Colonic mucosa (tissue), 4 donors: ENCODE data around the gene RIPOR2. TPM values are rescaled to one million over a fixed set of nuclear protein-coding genes. Genes with fewer than 3 reads are reported as not detected.

Experiments used
- DNase-seq: peaks from one replicate; pipeline ENCODE4 v3.0.0-alpha.2; 2020
- H3K27ac ChIP-seq: fragments of 200-600 bp; one replicate; pipeline ENCODE4 v1.8.0; 2021
- H3K27me3 ChIP-seq: fragments of 200-600 bp; one replicate; pipeline ENCODE4 v1.8.0; 2021
- H3K36me3 ChIP-seq: fragments of 200-600 bp; one replicate; pipeline ENCODE4 v1.8.0; 2021
- H3K4me1 ChIP-seq: fragments of 200-600 bp; one replicate; pipeline ENCODE4 v1.8.0; 2021; ENCODE audit warnings: mild to moderate bottlenecking
- H3K4me3 ChIP-seq: fragments of 200-600 bp; one replicate; pipeline ENCODE4 v1.8.0; 2021
- H3K9ac ChIP-seq, 2 donors: one replicate each; pipeline ENCODE4 v1.7.0; 2013; ENCODE audit warnings: control low read depth in 2 of 2, low read depth in 2 of 2, low read length in 2 of 2
- H3K9me3 ChIP-seq: fragments of 200-600 bp; one replicate; pipeline ENCODE4 v1.8.0; 2021
- CTCF ChIP-seq: fragments of 200-600 bp; IDR thresholded peaks from one replicate; pipeline ENCODE4 v1.8.0; 2022; ENCODE audit warnings: antibody characterized with exemption, mild to moderate bottlenecking
- intact Hi-C: fragments of 100-400 bp; cut with DNase I; formaldehyde crosslinking; loops from one replicate; pipeline ENCODE4 v1.14.1; 2022
- total RNA-seq, 2 donors: library from RNA; stranded (reverse); fragmentation: NEBNext Ultra II Directional in 1 of 2; extraction: Animal tissue kit (Norgen Biotek cat#: 25700) in 1 of 2; gene quantifications; one replicate each; pipeline ENCODE4 v1.2.1, GENCODE V29; 2021
- donor health status: healthy.
- donor health status: DM: no; HTN: no; CAD: no.
- donor health status: DM: no; HTN: no; CAD: no.

The RIPOR2 gene
- total RNA-seq, 2 donors from 2014 or later = 1.8 to 2.0 TPM

GRCh38 chr6:24798740-24799540 is 136.8 kb downstream of the RIPOR2 start, which contains the start of gene ARMH2:
Gene ARMH2, minus strand, starts transcription at chr6:24798917. Its CDS starts 60 bp downstream, at chr6:24798857.
- Histone ChIP-seq H3K4me1 (no peaks in the 10 kb centered on the region), H3K9ac (no peak within 1 kb of the TSS), H3K27ac (no peak within 1 kb of the TSS), H3K9me3 (no peaks in the 10 kb centered on the region), H3K27me3 (no peaks in the 10 kb centered on the region), H3K4me3 (no peak within 1 kb of the TSS), H3K36me3 (no peaks in the 10 kb centered on the region)
- intact Hi-C loops = no loop called here
- DNase-seq = no peak
- no peak for TF ChIP-seq CTCF

- Histone ChIP-seq H3K4me3 (no peak overlapping the region), H3K9ac (no peak overlapping the region), H3K4me1 (no peaks in the 10 kb centered on the region), H3K27ac (no peak overlapping the region), H3K9me3 (no peaks in the 10 kb centered on the region), H3K36me3 (no peaks in the 10 kb centered on the region), H3K27me3 (no peaks in the 10 kb centered on the region)
- no peak for TF ChIP-seq CTCF
- DNase-seq = no peak
- intact Hi-C loops = no loop called here
Measured at GRCh38 chr6:24797596-24798216, 138.1 kb downstream of the RIPOR2 start.

- intact Hi-C loops = no loop called here
- Histone ChIP-seq H3K4me1 (no peaks in the 10 kb centered on the region), H3K36me3 (no peaks in the 10 kb centered on the region), H3K27ac (no peak overlapping the region), H3K4me3 (no peak overlapping the region), H3K9ac (no peak overlapping the region), H3K27me3 (no peaks in the 10 kb centered on the region), H3K9me3 (no peaks in the 10 kb centered on the region)
- no peak for TF ChIP-seq CTCF
- DNase-seq = no peak
Measured at GRCh38 chr6:24796616-24797290, 139.0 kb downstream of the RIPOR2 start.

GRCh38 chr6:24795106-24795505 is 140.7 kb downstream of the RIPOR2 start:
- H3K27ac ChIP-seq = no peak overlapping the region
- no peak overlapping the region for H3K9ac ChIP-seq
- intact Hi-C loops = no loop called here
- no peak for DNase-seq
- H3K27me3 ChIP-seq = no peaks in the 10 kb centered on the region
- no peaks in the 10 kb centered on the region for H3K36me3 ChIP-seq
- TF ChIP-seq CTCF = no peak
- no peak overlapping the region for H3K4me3 ChIP-seq
- H3K4me1 ChIP-seq = no peaks in the 10 kb centered on the region
- no peaks in the 10 kb centered on the region for H3K9me3 ChIP-seq

- intact Hi-C loops = no loop called here
- no peak overlapping the region for H3K9ac ChIP-seq
- no peaks in the 10 kb centered on the region for H3K9me3 ChIP-seq
- no peaks in the 10 kb centered on the region for H3K27me3 ChIP-seq
- H3K27ac ChIP-seq = no peak overlapping the region
- H3K36me3 ChIP-seq = no peaks in the 10 kb centered on the region
- no peaks in the 10 kb centered on the region for H3K4me1 ChIP-seq
- no peak for TF ChIP-seq CTCF
- no peak for DNase-seq
- no peak overlapping the region for H3K4me3 ChIP-seq
Measured at GRCh38 chr6:24788031-24788665, 147.6 kb downstream of the RIPOR2 start.
